A549 treated with ZK216348 at 1 μM for 4 hours (cell line): ENCODE results near the gene NANP. TPM values are rescaled to one million over a fixed set of nuclear protein-coding genes. Genes with fewer than 3 reads are reported as not detected.

Source experiments
- total RNA-seq: library from RNA; stranded (reverse); fragments of 200-300 nt; extraction: Qiagen RNA extraction; gene quantifications from 5 replicates; pipeline ENCODE4 v1.2.3, GENCODE V29; 2022; ENCODE audit warnings: low read depth

NANP gene, protein sequence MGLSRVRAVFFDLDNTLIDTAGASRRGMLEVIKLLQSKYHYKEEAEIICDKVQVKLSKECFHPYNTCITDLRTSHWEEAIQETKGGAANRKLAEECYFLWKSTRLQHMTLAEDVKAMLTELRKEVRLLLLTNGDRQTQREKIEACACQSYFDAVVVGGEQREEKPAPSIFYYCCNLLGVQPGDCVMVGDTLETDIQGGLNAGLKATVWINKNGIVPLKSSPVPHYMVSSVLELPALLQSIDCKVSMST
- total RNA-seq, result 4.6 to 8.5 TPM (median 7.4 TPM) in 5 replicates

DNA sequence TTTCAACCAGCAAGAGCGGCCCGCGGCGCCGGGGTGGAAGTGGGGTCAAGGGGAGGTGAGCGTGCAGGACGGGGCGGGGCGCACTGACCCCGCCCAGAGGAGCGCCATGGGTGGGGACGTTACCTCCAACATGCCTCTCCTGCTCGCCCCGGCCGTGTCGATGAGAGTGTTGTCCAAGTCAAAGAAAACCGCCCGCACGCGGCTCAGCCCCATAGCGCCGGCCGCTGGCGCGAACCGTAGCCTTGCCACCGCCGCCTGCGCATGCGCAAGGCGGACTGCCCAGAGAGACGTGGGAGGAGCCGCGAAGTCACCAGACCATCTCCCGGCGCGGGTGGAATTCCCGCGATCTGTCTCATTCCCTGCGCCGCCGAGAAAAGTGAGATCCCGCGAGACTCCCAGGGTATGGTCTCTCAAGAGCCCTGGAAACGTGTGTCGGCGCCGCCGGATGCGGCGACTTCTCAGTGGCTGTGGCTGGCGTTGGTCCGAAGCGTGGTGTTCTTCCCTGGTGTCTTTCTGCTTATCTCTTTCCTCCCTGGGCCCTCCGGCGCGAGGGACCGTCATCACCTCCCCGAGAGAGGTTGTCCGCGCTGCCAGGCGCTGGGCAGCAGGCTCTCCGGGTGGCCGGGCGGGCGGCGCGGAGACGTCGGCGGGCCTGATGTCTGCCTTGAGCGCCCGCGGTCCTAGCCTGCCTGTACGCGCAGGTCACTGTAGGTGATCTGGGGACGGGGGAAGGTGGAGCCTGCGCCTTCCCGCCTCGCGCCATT, at the start of gene NANP:
Gene NANP, minus strand, starts transcription at position 279 of the 764 bp plus-strand sequence. Its CDS starts 66 bp downstream, at position 213.

DNA sequence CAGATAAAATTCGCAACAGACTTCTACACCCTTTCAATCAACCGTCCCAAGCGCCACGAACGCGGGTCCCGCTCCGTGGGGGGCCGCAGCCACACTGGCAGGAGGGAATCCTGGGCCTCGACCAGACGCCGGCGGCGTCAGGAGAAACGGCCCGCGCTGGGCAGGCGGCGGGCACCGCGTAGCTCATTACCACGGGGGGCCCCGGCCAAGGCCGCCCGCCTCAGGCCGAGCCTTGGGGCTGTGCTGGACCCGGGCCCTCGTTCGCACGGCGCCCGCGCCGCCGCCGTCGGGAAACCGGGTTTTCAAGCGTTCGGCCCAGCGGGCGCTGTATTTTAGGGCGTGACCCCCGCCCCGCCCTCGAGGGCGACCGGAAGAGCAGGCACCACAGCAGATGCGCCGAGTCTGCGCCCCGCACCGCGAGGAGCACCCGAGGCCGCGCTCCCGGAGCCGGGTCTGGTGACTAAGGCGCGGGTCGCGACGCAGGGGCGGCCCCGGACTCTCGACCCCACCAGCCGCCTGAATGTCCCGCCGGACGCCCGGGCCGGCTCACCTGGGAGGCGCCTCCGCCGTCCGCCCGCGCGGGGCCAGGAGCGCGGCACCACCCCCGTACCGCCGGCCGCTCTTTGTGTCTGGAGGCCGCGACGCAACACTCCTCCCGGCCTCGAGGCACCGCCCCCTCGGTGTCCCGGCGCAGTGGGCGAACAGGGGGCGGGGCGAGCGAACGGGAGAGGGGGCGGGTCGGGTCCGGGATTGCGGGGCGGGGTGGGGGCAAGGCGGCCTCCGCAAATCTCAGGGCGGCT, 38.7 kb downstream of the NANP start, which contains the start of gene NINL:
Gene NINL, minus strand, starts transcription at position 627 of the 800 bp plus-strand sequence. CDS start 58,944 bp downstream, outside the sequence.

Other genes with a start within 250 kb of the NANP start
- gene ABHD12, start 233.2 kb downstream of the NANP start, total RNA-seq, result 87.8 to 136 TPM (median 127 TPM) in 5 replicates
- 23.4 to 37.5 TPM (median 34.2 TPM) in 5 replicates for gene GINS1, start 216.3 kb downstream of the NANP start, total RNA-seq
- 12.2 to 18.2 TPM (median 14.3 TPM) in 5 replicates for gene NINL, start 38.5 kb downstream of the NANP start, total RNA-seq
- 18.3 to 24.2 TPM (median 19.8 TPM) in 5 replicates for gene ZNF337, start 72.8 kb upstream of the NANP start, total RNA-seq